Measurements from ENCODE around the gene IGFN1.

IGFN1 gene

DNA sequence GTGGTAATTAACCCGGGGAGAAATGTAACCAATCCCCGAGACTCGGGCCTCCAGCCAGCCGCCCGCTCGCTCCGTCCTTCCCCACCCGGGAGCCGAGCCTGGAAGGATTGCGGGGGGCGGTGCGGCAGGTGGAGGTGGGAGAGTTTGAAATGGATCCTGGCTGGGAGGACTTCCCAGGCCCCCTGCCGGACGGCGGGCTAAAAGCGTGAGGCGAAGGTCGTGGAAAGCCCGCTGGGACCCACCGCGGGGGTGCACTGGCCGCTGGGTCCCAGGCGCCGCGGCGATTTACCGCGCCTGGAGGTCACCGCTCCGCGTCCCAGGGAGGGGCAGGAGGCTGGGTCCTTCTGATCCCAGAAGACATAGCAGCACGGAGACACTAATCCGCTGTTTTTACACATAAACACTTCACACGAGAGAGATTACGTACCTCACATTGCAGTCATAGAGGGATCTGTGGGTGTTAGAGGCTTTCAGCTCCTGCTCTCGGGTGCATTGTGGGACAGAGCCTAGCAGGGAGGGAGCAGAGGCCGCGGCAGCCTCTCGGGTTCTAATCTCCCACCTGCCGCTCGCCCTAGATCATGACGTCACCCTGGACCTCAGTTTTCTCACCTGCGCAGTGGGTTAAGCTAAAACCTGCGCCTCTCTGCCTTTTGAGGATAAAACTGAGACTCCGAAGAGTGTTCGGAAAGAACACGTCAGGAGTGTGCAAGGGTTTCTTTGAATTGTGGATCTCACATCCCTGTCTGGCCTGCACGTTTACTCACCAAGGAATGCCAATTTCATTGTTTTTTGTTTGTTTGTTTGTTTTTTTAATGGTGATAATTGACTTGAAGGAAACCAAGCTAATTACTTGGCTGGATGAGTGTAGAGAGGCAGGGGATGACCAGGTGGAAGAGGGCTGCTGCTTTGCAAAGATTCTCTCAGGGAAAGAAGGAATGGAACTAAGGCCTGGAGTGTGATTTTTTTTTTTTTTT is 19.3 kb upstream of the IGFN1 start:
- no peak for TF ChIP-seq POLR2A (IDR thresholded peaks at IDR 0.05; ENCODE audit: low read length)
- no peak for TF ChIP-seq GATA1 (IDR thresholded peaks at IDR 0.05; ENCODE audit: low read depth, low read length)
- peak; percentile 62 to 68 for DNase-seq

DNA sequence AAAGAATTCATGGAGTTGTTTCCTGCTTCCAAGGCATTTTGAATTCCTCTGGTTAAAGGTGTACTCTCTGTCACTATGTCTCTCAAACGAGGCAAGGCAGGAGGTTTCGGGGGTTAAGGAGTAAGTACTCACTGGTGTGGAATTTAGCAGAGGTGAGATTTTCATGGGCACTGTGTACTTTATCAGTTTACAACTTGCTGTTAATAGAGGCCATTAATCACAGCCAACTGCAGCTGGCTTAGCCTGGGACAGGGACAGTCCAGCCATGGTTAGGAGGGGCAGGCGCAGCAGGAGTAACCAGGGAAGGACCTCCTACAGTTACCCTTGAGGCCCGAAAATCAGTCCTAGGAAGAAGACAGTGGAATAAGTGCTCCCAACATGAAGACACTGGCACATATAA is 18.3 kb upstream of the IGFN1 start:
- no peak for DNase-seq
- TF ChIP-seq POLR2A (IDR thresholded peaks at IDR 0.05; ENCODE audit: low read length): no peak
- no peak for TF ChIP-seq GATA1 (IDR thresholded peaks at IDR 0.05; ENCODE audit: low read depth, low read length)

DNA sequence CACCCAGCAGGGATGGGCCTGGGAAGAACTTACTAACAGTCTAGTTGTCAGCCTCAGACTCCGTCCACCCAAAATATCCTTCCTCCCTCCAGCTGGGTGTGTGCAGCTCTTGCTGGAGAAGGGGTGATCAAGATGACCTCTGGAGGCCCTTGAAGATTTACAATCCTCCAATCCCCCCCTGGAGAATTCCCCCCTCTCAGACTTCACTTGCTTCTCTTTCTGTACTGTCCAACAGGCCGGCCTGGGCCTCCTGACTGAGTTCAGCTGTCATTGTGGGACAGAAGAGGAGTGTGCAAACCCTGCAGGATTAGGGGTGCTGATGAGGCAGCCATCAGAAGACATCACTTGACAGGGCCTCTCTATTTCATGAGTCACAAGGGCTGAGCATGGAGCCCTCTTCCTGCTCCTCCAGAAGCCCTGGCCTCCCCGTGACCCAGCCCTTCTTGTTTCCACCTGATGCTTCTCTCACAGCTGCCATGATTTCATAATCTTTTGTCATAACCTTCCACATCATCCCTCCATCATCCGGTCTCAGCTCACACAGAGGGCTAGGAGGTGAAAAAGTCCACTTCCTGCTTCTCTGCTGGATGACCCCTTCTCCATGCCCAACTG is 17.5 kb upstream of the IGFN1 start:
- no peak for TF ChIP-seq POLR2A (IDR thresholded peaks at IDR 0.05; ENCODE audit: low read length)
- TF ChIP-seq GATA1 (IDR thresholded peaks at IDR 0.05; ENCODE audit: low read depth, low read length): no peak
- peak; percentile 13 to 16 for DNase-seq

DNA sequence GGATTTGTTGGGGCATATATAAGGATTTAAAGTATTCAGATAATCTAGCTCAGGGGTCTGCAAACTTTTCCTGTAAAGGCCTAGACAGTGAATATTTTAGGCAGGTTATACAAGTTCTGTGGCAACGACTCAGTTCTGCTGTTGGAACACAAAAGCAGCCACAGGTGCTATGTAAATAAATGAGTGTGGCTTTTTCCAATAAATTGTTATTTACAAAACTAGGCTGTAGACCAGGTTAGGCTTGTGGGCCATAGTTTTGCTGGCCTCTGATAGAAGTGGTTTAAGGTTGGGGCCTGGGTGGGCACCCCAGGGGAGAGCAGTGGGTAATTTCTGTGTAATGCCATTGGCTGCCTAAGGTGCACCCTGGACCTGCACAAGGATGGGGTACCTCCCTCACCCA is 16.9 kb upstream of the IGFN1 start:
- TF ChIP-seq GATA1 (IDR thresholded peaks at IDR 0.05; ENCODE audit: low read depth, low read length) (no peak), POLR2A (IDR thresholded peaks at IDR 0.05; ENCODE audit: low read length) (no peak)
- no peak for DNase-seq

DNA sequence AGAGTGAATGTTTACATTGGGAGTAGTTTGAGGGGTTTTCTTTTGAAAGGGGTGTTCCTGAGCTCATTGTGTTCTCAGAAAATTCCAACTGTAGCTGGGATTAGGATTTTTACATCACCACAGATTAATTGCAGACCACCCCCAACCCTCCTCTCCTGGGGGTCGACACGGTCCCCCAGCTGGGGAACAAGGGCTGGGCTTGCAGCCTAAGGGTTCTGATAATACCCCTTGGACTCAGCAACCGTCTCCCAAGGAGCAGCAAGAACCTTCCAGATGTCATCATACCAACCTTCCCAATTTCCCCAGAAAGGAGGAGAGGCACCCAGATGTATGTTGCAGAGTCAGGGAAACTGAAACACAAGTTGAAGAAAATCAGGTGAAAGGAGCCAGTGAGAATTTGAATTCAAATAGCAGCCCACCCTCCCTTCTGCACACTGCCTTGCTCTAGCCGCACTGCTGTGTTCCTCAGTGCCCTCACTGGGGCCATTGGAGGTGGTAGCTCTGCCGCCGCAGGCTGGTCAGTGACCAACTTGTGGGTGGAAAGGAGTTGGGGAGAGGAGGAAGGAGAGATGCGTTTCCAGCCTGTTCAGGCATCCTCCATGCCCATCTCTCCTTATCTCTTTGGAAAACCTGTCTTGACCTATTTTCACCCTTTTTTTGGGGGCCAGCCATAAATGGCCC is 14.7 kb upstream of the IGFN1 start:
- no peak for DNase-seq
- TF ChIP-seq GATA1 (IDR thresholded peaks at IDR 0.05; ENCODE audit: low read depth, low read length) (no peak), POLR2A (IDR thresholded peaks at IDR 0.05; ENCODE audit: low read length) (no peak)

DNA sequence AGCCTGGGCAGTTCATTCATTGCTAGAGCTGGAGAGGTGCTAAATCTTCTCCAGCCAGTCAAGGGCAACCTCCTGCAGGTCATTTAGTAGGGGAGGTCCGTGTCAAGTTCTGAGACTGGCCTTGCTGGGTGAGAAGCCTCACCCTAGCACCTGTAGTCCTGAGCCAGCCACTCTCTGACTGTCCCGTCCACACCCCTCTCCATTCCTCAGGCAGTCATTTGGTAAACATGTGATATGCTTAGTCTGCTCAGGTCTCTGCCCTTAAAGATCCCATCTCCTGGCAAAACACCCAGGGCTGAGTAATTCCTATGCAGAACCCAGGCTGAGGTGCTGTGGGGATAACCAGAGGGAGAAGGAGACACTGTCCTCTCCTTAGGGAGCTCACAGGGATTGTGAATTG is 13.7 kb upstream of the IGFN1 start:
- no peak for DNase-seq
- TF ChIP-seq GATA1 (IDR thresholded peaks at IDR 0.05; ENCODE audit: low read depth, low read length) (no peak), POLR2A (IDR thresholded peaks at IDR 0.05; ENCODE audit: low read length) (no peak)

DNA sequence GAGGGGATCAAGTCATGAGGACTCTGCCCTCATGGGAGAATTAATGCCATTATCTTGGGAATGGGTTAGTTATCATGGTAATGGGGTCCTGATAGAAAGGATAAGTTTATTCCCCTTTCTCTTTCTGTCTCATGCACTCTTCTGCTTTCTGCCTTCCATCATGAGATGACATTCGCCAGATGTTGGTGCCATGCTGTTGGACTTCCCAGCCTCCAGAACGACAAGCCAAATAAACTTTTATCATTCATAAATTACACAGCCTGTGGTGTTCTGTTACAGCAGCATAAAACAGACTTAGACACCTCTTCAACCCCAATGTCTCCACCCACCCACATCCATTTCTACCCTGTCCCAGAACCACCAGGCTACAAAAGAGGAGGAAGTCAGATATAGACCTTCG is 11.9 kb upstream of the IGFN1 start:
- no peak for DNase-seq
- TF ChIP-seq GATA1 (IDR thresholded peaks at IDR 0.05; ENCODE audit: low read depth, low read length): no peak

DNA sequence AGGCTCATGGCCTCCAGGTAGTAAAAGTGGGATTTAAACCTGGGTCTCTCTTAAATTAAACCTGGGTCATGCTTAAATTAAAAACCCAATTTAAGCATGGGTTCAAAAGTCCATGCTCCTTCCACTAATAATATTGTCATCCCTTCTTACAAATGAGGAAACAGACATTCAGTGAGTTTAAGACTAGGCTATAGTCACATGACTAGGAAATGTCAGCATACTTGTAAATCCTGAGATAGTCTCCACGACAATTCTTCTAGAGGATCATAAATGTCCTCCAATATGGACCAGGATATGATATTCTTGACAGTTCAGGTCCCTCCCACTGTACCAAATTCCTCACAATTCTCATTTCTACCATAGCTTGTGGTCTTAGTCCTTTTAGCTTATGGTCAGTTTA is 10.5 kb upstream of the IGFN1 start:
- no peak for TF ChIP-seq GATA1 (IDR thresholded peaks at IDR 0.05; ENCODE audit: low read depth, low read length)
- TF ChIP-seq POLR2A (IDR thresholded peaks at IDR 0.05; ENCODE audit: low read length): no peak

DNA sequence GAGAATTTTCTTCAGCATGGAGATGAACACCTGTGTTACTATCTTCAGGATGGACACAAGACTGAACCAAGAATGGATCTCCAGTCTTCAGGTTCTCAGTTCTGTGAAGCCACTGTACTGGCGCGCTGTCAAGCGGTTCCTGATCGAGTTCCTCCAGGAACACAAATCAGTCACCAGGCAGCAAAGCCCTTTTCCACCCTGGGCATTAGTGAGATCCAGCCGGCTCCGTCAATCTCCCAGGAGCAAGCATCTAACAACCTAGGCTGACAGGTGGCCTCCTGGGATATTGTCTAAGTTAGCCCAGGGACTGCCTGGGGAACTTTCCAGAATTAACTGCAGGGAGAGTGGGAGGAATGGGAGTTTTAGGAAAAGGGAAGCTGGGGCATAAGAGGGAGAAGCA is 9.7 kb upstream of the IGFN1 start:
- no peak for TF ChIP-seq POLR2A (IDR thresholded peaks at IDR 0.05; ENCODE audit: low read length)
- TF ChIP-seq GATA1 (IDR thresholded peaks at IDR 0.05; ENCODE audit: low read depth, low read length): no peak
- no peak for DNase-seq

More for the DNA sequence above, 10.5 kb upstream of the IGFN1 start:
- no peak for DNase-seq

DNA sequence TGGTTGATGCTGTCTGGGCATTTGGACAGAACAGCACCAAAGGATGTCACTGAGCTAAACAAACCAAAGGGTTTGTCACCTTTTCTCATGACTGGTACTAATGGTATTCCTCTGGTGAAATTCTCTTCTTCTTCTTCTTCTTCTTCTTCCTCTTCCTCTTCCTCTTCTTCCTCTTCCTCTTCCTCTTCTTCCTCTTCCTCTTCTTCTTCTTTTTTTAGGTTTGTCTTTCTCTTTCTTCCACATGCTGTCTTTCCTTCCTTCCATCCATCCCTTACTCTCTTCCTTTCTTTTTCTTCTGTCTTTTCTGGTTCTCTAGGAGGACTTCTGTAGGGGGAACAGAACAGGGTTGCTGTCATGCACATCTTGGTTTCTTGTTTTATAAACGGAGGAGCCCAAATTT is 9.3 kb upstream of the IGFN1 start:
- no peak for TF ChIP-seq POLR2A (IDR thresholded peaks at IDR 0.05; ENCODE audit: low read length)
- no peak for TF ChIP-seq GATA1 (IDR thresholded peaks at IDR 0.05; ENCODE audit: low read depth, low read length)
- DNase-seq: no peak

DNA sequence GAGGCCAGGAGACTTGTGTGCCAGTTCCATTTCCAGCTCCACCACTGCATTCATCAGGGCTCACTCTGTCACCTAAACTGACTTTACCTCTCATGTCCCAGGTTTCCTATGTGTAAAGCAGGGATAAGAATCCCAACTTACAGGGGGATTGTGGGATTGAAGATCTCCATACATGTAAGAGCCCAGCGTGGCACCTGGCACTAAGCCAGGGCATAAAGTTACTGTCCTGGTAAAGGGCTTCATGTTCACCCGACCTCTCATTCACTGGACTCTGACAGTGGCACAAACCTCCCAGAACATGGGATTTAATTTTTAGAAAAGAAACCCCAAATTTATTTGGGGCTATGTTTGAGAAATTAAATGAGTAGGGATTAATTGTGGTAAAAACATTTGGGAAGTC is 8.9 kb upstream of the IGFN1 start:
- no peak for DNase-seq
- TF ChIP-seq GATA1 (IDR thresholded peaks at IDR 0.05; ENCODE audit: low read depth, low read length): no peak
- no peak for TF ChIP-seq POLR2A (IDR thresholded peaks at IDR 0.05; ENCODE audit: low read length)

DNA sequence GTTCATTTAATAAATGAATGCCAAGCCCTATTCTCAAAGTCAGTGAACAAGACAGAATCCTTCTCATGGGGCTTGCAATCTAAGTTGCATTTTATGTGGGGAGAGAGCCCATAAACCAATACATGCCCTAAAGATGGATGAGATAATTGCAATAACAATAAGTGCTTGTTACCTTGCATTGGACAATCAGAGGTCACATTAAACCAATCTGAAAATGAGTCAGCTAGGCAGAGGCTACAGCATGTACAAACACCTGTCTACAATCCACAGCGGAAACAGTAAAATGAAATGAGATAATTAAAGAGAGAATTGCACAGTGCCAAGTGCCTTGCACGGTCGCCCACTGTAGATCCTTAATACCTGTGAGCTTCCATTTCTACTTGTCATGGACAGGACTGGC is 7.4 kb upstream of the IGFN1 start:
- no peak for DNase-seq
- TF ChIP-seq GATA1 (IDR thresholded peaks at IDR 0.05; ENCODE audit: low read depth, low read length) (no peak), POLR2A (IDR thresholded peaks at IDR 0.05; ENCODE audit: low read length) (no peak)

DNA sequence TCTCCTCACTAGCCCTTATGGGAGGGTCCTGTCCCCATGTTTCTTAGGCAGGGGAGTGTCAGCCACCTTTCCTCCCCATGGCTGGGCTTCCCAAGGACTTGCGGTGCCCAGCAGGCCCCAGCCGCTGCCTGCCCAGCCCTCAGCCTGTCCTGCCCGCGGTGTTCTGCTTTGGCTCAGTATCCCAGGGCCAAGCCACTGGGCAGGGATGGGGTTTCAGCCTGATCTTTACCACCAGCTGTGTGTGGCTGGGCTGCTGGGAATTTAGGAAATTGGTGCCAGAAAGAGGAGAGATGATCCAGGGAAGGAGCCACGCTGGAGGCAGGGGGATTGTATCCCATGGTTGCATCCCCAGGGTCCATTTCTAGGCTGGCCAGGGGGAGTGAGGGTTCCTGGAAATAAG is 6.9 kb upstream of the IGFN1 start:
- TF ChIP-seq POLR2A (IDR thresholded peaks at IDR 0.05; ENCODE audit: low read length): no peak
- TF ChIP-seq GATA1 (IDR thresholded peaks at IDR 0.05; ENCODE audit: low read depth, low read length): no peak
- DNase-seq: no peak

Data from erythroblast (primary cell).